GM12891 (cell line): ENCODE data around the gene TMEM41B.

Experiments used
- POLR2A ChIP-seq: IDR thresholded peaks from 2 replicates; pipeline ENCODE4 v1.6.1; 2011; ENCODE audit warnings: low read depth, low read length, control low read depth
- POLR2AphosphoS5 ChIP-seq: IDR thresholded peaks from 2 replicates; pipeline ENCODE4 v1.6.1; 2011; ENCODE audit warnings: low read depth, low read length, control low read depth
- TAF1 ChIP-seq: IDR thresholded peaks from 2 replicates; pipeline ENCODE4 v1.6.1; 2011; ENCODE audit warnings: low read depth, low read length, control low read depth

- TF ChIP-seq POLR2A = no peak
- no peak for TF ChIP-seq POLR2AphosphoS5
- TF ChIP-seq TAF1 = no peak
Measured at GRCh38 chr11:9253086-9253485, 61.3 kb downstream of the TMEM41B start.
